Right lobe of liver (tissue), 6 donors: ENCODE results near the gene PON2. TPM values are rescaled to one million over a fixed set of nuclear protein-coding genes. Genes with fewer than 3 reads are reported as not detected.
A peak's percentile ranks its signal among the peaks of the same experiment; 100 is the strongest.
"Not testable (repeated sequence)": the region's sequence is repeated elsewhere in the genome, so short reads cannot be mapped to it uniquely, and the experiment has no call there.

Experiments
- ATAC-seq, 4 donors: fragments of 200-7000 bp; cut with Tn5 transposase; one replicate each; pipeline ENCODE4 v1.9.1; 2020; ENCODE audit warnings: mild to moderate bottlenecking in 4 of 4, moderate library complexity in 4 of 4
- DNase-seq, 3 donors: peaks; one replicate each; pipeline ENCODE4 v3.0.0-alpha.2; 2020
- H3K27ac ChIP-seq, 3 donors: fragments of 200-600 bp; one replicate each; pipeline ENCODE4 v1.8.0; 2022
- H3K27me3 ChIP-seq, 2 donors: fragments of 200-600 bp; one replicate each; pipeline ENCODE4 v1.8.0; 2022
- H3K36me3 ChIP-seq, 4 donors: fragments of 200-600 bp; sonication (generic) in 1 of 4; one replicate each; pipeline versions ENCODE4 v1.5.1 to v1.8.0; 2017 to 2022; ENCODE audit warnings: control low read depth in 1 of 4
- H3K4me1 ChIP-seq, 4 donors: fragments of 200-600 bp; sonication (generic) in 1 of 4; one replicate each; pipeline versions ENCODE4 v1.5.1 to v1.8.0; 2017 to 2022; ENCODE audit warnings: control low read depth in 1 of 4
- H3K4me3 ChIP-seq, 3 donors: fragments of 200-600 bp; one replicate each; pipeline ENCODE4 v1.8.0; 2022
- H3K9me3 ChIP-seq, 4 donors: fragments of 200-600 bp; sonication (generic) in 1 of 4; one replicate each; pipeline versions ENCODE4 v1.5.1 to v1.8.0; 2017 to 2022; ENCODE audit warnings: control low read depth in 1 of 4
- POLR2A ChIP-seq: fragments of 450-650 bp; IDR thresholded peaks from one replicate; pipeline ENCODE4 v1.6.1; 2017; ENCODE audit warnings: antibody characterized with exemption, mild to moderate bottlenecking
- WGBS: methylation state at CpG from one replicate; pipeline ENCODE4 v1.1.6; 2018; ENCODE audit warnings: low coverage, low lambda C conversion rate; ENCODE audit not compliant: insufficient coverage; ENCODE audit errors: missing lambda C conversion rate; 5-methylcytosine and 5-hydroxymethylcytosine counted together
- intact Hi-C, 2 donors: fragments of 100-400 bp; cut with DNase I; formaldehyde crosslinking; loops; one replicate each; pipeline versions ENCODE4 v1.11.2 to v1.14.1; 2022
- total RNA-seq, 6 experiments: library from RNA; depleted of rRNA in 2 of 6; stranded (reverse); fragments of >200 nt in 2 of 6; fragmentation: NEBNext Ultra II Directional in 3 of 6; extraction: Animal tissue kit (Norgen Biotek cat#: 25700) in 3 of 6; gene quantifications; one replicate each; pipeline versions ENCODE4 v1.1.0 to v1.2.4, GENCODE V29; 2016 to 2023
- TF ChIP-seq, protein P1 (sequence below), 4 donors: fragments of 200-600 bp in 3 of 4; fragments of 450-650 bp in 1 of 4; IDR thresholded peaks; one replicate each; pipeline versions ENCODE4 v1.5.1 to v1.8.0; 2016 to 2022; ENCODE audit warnings: antibody characterized with exemption in 4 of 4, mild to moderate bottlenecking in 2 of 4
- donor health status: DM: no; HTN: yes; CAD: no.
- donor health status: DM: no; HTN: no; CAD: no.
- donor health status: DM: no; HTN: no; CAD: no.
- donor health status: DM: no; HTN: yes; CAD: no.
- donor health status: DM: no; HTN: yes; CAD: no.

The PON2 gene
- total RNA-seq, 6 experiments from 2014 or later, result 78.6 to 273 (median 127) TPM

DNA sequence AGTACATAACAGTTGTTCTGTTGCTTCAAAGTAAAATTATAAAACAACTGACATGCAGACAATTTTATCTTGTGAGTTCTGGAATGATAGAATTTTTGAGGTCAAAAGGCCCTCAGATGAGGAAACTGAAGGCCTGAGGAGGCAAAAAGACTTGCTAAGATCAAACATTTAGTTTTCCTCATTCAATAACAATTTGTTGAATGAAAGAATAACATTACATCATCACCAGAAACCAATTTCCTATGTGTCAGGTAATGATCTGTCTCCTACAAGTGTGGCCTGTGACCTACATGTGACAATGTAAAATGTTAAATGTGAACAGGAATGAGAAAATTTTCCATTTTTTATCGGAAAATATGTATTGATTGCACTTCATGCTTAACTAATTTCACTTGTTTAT, 34.4 kb upstream of the PON2 start:
- Histone ChIP-seq H3K4me3 (no peak overlapping the region), H3K27ac (no peak overlapping the region), H3K27me3 (no peaks in the 10 kb centered on the region), H3K36me3 (no peaks in the 10 kb centered on the region), H3K4me1 (peaks cover 0 to 10% (median 4%) of the 10 kb centered on the region in 4 donors), H3K9me3 (no peaks in the 10 kb centered on the region)
- peak in 1 of 4 donors; percentile 28 for ATAC-seq
- 94% methylated on average over 1 of the region's 1 CpG for WGBS
- intact Hi-C loops, result no loop called here
- TF ChIP-seq POLR2A, result no peak
- TF ChIP-seq, protein P1, sequence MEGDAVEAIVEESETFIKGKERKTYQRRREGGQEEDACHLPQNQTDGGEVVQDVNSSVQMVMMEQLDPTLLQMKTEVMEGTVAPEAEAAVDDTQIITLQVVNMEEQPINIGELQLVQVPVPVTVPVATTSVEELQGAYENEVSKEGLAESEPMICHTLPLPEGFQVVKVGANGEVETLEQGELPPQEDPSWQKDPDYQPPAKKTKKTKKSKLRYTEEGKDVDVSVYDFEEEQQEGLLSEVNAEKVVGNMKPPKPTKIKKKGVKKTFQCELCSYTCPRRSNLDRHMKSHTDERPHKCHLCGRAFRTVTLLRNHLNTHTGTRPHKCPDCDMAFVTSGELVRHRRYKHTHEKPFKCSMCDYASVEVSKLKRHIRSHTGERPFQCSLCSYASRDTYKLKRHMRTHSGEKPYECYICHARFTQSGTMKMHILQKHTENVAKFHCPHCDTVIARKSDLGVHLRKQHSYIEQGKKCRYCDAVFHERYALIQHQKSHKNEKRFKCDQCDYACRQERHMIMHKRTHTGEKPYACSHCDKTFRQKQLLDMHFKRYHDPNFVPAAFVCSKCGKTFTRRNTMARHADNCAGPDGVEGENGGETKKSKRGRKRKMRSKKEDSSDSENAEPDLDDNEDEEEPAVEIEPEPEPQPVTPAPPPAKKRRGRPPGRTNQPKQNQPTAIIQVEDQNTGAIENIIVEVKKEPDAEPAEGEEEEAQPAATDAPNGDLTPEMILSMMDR (IDR thresholded peaks at IDR 0.05), result no peak
- DNase-seq, result no peak

DNA sequence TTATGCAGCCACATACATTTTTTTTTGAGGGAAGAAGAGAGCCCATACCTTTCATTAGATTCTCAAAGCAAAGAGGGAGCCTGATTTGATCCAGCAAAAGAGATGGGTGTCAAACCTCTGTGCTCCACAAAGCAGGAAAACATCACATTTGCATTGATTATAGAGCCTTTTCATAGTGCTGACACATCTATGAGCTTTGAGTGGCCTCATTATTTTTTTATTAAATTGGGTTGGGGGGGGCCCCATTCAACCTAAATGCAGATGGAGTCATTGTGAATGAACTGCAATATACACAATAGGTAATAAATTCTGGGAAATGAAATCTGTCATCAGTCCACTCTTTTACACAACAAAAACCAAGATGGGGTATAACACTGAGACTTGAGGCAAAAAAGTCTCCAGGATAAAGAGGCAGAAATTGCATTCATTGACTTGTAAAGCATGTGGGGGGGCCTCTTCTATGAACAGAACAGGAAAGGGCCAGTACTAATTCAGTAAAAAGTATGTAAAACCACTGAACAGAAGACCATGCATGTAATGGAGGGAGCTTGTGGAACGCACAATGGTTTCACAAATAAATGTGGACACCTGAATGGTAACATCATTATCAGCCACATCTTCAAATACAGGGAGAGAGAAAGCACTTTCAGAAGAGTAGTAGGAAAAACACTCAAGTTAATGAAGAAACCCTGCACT, 33.2 kb upstream of the PON2 start:
- Histone ChIP-seq H3K36me3 (no peaks in the 10 kb centered on the region), H3K27ac (no peak overlapping the region), H3K4me3 (no peak overlapping the region), H3K4me1 (peaks cover 0 to 10% (median 4%) of the 10 kb centered on the region in 4 donors), H3K9me3 (no peaks in the 10 kb centered on the region), H3K27me3 (no peaks in the 10 kb centered on the region)
- ATAC-seq, result no peak
- intact Hi-C loops, result no loop called here
- WGBS, result 100% methylated on average over 1 of the region's 1 CpG
- TF ChIP-seq POLR2A, result no peak
- TF ChIP-seq, protein P1 (IDR thresholded peaks at IDR 0.05), result no peak
- no peak for DNase-seq

DNA sequence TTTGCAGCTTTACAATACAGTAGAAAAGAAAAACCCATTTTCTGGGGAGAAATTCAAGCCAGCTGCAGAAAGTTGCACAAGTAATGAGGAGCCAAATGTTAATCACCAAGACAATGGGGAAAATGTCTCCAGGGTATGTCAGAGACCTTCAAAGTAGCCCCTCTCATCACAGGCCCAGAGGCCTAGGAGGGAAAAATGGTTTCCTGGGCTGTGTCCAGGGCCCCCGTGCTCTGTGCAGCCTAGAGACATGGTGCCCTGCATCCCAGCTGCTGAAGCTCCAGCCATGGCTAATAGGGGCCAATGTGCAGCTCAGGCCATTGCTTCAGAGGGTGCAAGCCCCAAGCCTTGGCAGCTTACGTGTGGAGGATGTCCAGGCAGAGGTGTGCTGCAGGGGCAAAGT, 25.8 kb upstream of the PON2 start:
- H3K27me3 ChIP-seq, intact Hi-C loops, H3K9me3 ChIP-seq, H3K27ac ChIP-seq, H3K36me3 ChIP-seq, DNase-seq, H3K4me1 ChIP-seq, H3K4me3 ChIP-seq: not testable (repeated sequence)
- no CpG with 5 or more reads among the region's 2 CpGs for WGBS
- peak in 1 of 4 donors; percentile 16 for ATAC-seq

DNA sequence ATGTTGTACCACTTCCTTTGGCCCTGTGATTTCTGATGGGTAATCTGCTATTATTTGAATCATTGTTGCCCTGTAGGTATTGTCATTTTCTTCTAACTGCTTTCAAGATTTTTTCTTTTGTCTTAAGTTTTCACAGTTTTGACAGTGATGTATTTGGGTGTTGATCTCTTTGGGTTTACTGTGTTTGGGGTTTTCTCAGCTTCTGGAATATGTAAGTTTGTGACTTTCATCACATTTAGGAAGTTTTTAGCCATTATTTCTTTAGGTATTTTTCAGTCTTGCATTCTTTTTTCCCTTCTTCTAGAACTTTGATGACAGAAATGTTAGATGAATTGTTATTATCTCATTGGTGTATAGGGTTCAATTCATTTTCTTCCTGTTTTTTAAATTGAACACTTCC, 23.1 kb upstream of the PON2 start:
- ATAC-seq, result no peak
- H3K27ac ChIP-seq, result no peak overlapping the region
- TF ChIP-seq, protein P1 (IDR thresholded peaks at IDR 0.05), result no peak
- no peak for TF ChIP-seq POLR2A
- H3K27me3 ChIP-seq, result no peaks in the 10 kb centered on the region
- no peak for DNase-seq
- no peaks in the 10 kb centered on the region for H3K9me3 ChIP-seq
- H3K36me3 ChIP-seq, result no peaks in the 10 kb centered on the region
- no peak overlapping the region for H3K4me3 ChIP-seq
- intact Hi-C loops, result no loop called here
- H3K4me1 ChIP-seq, result no peaks in the 10 kb centered on the region

DNA sequence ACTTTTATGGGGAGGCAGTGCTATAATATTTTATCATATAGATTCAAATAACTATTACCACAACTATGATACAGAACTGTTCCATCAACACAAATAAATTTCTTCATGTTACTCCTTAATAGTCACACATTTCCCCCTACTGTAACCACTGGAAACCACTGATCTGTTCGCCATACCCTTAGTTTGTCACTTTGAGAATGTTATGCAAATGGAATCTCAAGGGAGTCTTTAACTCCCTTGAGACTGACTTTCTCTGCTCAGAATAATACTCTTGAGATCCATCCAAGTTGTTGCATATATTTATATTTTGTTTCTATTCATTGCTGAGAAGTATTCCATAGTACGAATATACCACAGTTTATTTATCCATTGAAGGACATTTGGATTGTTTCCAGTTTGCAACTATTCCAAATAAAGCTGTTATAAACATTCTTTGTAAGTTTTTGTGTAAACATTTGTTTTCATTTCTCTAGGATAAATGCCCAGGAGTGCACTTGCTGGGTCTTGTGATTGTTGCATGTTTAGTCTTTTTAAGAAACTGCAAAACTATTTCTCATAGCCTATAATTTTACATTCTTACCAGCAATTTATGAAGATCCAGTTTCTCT, 19.7 kb upstream of the PON2 start:
- ATAC-seq (no peak), DNase-seq (no peak)
- WGBS, result 64% methylated on average over 2 of the region's 2 CpGs
- TF ChIP-seq POLR2A, result no peak
- TF ChIP-seq, protein P1 (IDR thresholded peaks at IDR 0.05), result no peak
- Histone ChIP-seq H3K4me3 (no peak overlapping the region), H3K4me1 (no peaks in the 10 kb centered on the region), H3K27me3 (no peaks in the 10 kb centered on the region), H3K36me3 (no peaks in the 10 kb centered on the region), H3K9me3 (no peaks in the 10 kb centered on the region), H3K27ac (no peak overlapping the region)
- intact Hi-C loops, result no loop called here
